Activated naive CD8-positive, alpha-beta T cell treated with anti-CD3 and anti-CD28 coated beads for 36 hours (primary cell): ENCODE results near the gene RPL28. TPM values are rescaled to one million over a fixed set of nuclear protein-coding genes. Genes with fewer than 3 reads are reported as not detected.

ENCODE experiments used
- DNase-seq: peaks from one replicate; pipeline ENCODE4 v3.0.0; 2021
- H3K27ac Mint-ChIP-seq: one replicate; pipeline ENCODE4 v1.8.0; 2022; ENCODE audit warnings: mild to moderate bottlenecking, moderate library complexity, mixed read lengths
- H3K27me3 Mint-ChIP-seq: one replicate; pipeline ENCODE4 v1.8.0; 2022; ENCODE audit warnings: mild to moderate bottlenecking, mixed read lengths
- H3K36me3 Mint-ChIP-seq: one replicate; pipeline ENCODE4 v1.8.0; 2021; ENCODE audit warnings: mild to moderate bottlenecking, mixed read lengths
- H3K4me1 Mint-ChIP-seq: one replicate; pipeline ENCODE4 v1.8.0; 2021; ENCODE audit warnings: mixed read lengths
- H3K4me3 Mint-ChIP-seq: one replicate; pipeline ENCODE4 v1.8.0; 2022; ENCODE audit warnings: mild to moderate bottlenecking, moderate library complexity, mixed read lengths
- H3K9me3 Mint-ChIP-seq: one replicate; pipeline ENCODE4 v1.8.0; 2022; ENCODE audit warnings: mixed read lengths
- total RNA-seq, 2 experiments: library from RNA; stranded (reverse); gene quantifications; one replicate each; pipeline ENCODE4 v1.2.3, GENCODE V29; 2021

Gene RPL28
- total RNA-seq, 2 experiments from 2014 or later, result 2,585 to 2,613 TPM

- Mint-ChIP-seq H3K9me3 (peaks cover 2% of the 10 kb centered on the region), H3K27me3 (peaks cover 32% of the 10 kb centered on the region), H3K36me3 (peaks cover 14% of the 10 kb centered on the region), H3K4me3 (no peak overlapping the region), H3K27ac (no peak overlapping the region), H3K4me1 (peaks cover 11% of the 10 kb centered on the region)
- no peak for DNase-seq
Measured at GRCh38 chr19:55377356-55378131, 8.2 kb upstream of the RPL28 start.

DNA sequence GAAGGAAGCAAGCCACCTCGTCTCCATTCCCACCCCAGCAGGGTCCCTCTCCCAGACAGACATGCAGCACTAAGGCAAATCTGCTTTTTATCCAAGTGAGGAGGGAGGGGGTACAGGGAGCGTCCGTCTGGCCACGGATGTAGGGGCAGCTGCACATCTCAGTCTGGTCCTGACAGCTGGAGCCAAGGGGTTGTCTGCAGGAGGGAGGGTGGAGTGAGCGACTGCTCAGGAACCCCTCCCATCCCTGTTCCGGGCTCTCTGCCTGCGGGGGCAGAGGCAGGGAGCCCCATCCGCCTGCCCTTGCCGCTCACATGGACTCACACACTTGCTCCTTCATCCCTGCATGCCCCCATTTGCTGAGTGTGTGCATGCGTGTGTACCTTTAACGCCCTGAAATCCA is 6.6 kb upstream of the RPL28 start:
- DNase-seq, result no peak
- no peak overlapping the region for H3K4me3 Mint-ChIP-seq
- peaks cover 19% of the 10 kb centered on the region for H3K36me3 Mint-ChIP-seq
- peaks cover 20% of the 10 kb centered on the region for H3K27me3 Mint-ChIP-seq
- H3K9me3 Mint-ChIP-seq, result peaks cover 2% of the 10 kb centered on the region
- H3K27ac Mint-ChIP-seq, result no peak overlapping the region
- peaks cover 14% of the 10 kb centered on the region for H3K4me1 Mint-ChIP-seq

DNA sequence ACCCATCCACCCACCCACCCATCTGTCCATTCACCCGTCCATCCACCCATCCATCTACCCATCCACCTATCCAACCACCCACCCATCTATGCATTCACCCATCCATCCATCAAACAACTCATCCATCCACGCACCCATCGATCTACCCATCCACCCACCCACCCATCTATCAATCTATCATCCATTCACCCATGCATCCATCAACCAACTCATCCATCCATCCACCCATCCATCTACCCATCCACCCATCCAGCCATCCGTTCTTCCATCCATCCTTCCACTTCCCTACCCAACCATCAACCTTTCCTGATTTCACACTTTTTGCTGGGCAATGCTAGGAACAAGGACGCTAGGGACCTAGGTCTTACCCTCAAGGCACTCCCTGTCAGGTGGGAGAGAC is 3.7 kb upstream of the RPL28 start:
- DNase-seq, result no peak
- peaks cover 26% of the 10 kb centered on the region for H3K4me1 Mint-ChIP-seq
- peaks cover 33% of the 10 kb centered on the region for H3K36me3 Mint-ChIP-seq
- H3K9me3 Mint-ChIP-seq, result peaks cover 2% of the 10 kb centered on the region
- peaks cover 7% of the 10 kb centered on the region for H3K27me3 Mint-ChIP-seq
- H3K27ac Mint-ChIP-seq, result peak overlapping the region; percentile 20
- H3K4me3 Mint-ChIP-seq, result peak overlapping the region; percentile 94

DNA sequence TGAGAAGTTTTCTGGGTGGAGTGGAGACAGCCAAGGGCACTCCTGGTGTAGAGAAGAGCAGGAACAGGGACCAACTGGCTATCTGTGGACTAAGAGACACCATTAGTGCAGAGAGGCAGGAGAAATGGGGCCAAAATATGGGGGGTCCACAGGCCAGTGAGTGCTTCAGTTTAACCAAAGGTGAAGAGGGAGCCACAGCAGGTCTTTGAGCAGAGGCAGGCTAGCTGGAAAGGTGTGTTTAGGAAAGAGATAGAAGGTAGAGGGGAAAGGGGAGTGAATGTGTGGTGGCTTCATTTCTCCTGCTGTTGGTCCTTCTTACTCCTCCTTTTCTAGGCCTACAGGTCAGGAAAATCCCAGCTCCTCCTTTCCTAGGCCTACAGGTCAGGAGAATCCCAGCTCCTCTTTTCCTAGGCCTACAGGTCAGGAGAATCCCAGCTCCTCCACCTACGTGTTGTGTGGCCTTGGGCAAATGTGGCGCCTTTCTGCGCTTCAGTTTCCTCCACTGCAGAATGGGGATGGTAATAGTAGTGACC is 3.1 kb upstream of the RPL28 start:
- Mint-ChIP-seq H3K27me3 (peaks cover 7% of the 10 kb centered on the region), H3K27ac (peak overlapping the region; percentile 95), H3K4me3 (peak overlapping the region; percentile 94), H3K36me3 (peaks cover 39% of the 10 kb centered on the region), H3K9me3 (peaks cover 2% of the 10 kb centered on the region), H3K4me1 (peaks cover 26% of the 10 kb centered on the region)
- no peak for DNase-seq

- H3K4me1 Mint-ChIP-seq, result peaks cover 34% of the 10 kb centered on the region
- H3K9me3 Mint-ChIP-seq, result peaks cover 2% of the 10 kb centered on the region
- H3K36me3 Mint-ChIP-seq, result peaks cover 48% of the 10 kb centered on the region
- H3K4me3 Mint-ChIP-seq, result peak overlapping the region; percentile 94
- H3K27me3 Mint-ChIP-seq, result peaks cover 7% of the 10 kb centered on the region
- peak; percentile 73 for DNase-seq
- peak overlapping the region; percentile 95 for H3K27ac Mint-ChIP-seq
Measured at GRCh38 chr19:55383279-55384130, 2.2 kb upstream of the RPL28 start.

GRCh38 chr19:55384131-55384919 is 1.4 kb upstream of the RPL28 start, which contains the start of gene TMEM238:
TMEM238 (minus strand) TSS chr19:55384292; CDS start chr19:55384259, 33 bp downstream.
- H3K36me3 Mint-ChIP-seq, result peaks cover 54% of the 10 kb centered on the region
- H3K9me3 Mint-ChIP-seq, result peaks cover 2% of the 10 kb centered on the region
- H3K27ac Mint-ChIP-seq, result peak within 1 kb of the TSS; percentile 100
- DNase-seq, result peak; percentile 69
- H3K4me1 Mint-ChIP-seq, result peaks cover 39% of the 10 kb centered on the region
- peaks cover 7% of the 10 kb centered on the region for H3K27me3 Mint-ChIP-seq
- peak within 1 kb of the TSS; percentile 100 for H3K4me3 Mint-ChIP-seq

- H3K27ac Mint-ChIP-seq, result peak overlapping the region; percentile 100
- peaks cover 44% of the 10 kb centered on the region for H3K4me1 Mint-ChIP-seq
- peaks cover 60% of the 10 kb centered on the region for H3K36me3 Mint-ChIP-seq
- peak overlapping the region; percentile 100 for H3K4me3 Mint-ChIP-seq
- DNase-seq, result peak; percentile 96
- peaks cover 7% of the 10 kb centered on the region for H3K27me3 Mint-ChIP-seq
- peaks cover 2% of the 10 kb centered on the region for H3K9me3 Mint-ChIP-seq
Measured at GRCh38 chr19:55384920-55385723, 610 bp upstream of the RPL28 start.

- no peak for DNase-seq
- Mint-ChIP-seq H3K4me3 (peak overlapping the region; percentile 100), H3K4me1 (peaks cover 49% of the 10 kb centered on the region), H3K9me3 (peaks cover 2% of the 10 kb centered on the region), H3K36me3 (peaks cover 64% of the 10 kb centered on the region), H3K27ac (peak overlapping the region; percentile 100), H3K27me3 (peaks cover 7% of the 10 kb centered on the region)
Measured at GRCh38 chr19:55386493-55386971, 800 bp downstream of the RPL28 start.

DNA sequence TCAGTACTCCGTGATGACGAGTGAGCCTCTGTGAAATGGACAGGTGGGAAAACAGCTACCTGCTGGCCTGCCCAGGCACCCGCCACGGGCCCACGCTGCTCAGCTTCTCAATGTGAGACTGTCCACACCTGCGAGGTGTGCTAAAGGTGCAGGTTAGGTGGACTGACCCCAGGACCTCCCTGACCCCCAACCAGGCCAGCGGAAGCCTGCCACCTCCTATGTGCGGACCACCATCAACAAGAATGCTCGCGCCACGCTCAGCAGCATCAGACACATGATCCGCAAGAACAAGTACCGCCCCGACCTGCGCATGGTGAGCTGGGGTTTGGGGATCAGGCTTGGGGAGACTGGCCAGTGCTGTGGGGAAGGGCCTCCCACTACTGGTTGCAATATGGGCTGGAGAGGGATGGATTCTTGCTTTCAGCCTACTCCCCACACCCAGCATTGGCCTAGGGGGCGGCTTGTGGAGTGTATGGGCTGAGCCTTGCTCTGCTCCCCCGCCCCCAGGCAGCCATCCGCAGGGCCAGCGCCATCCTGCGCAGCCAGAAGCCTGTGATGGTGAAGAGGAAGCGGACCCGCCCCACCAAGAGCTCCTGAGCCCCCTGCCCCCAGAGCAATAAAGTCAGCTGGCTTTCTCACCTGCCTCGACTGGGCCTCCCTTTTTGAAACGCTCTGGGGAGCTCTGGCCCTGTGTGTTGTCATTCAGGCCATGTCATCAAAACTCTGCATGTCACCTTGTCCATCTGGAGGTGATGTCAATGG is 2.2 kb downstream of the RPL28 start:
- DNase-seq, result no peak
- H3K4me3 Mint-ChIP-seq, result peak overlapping the region; percentile 100
- H3K27ac Mint-ChIP-seq, result peak overlapping the region; percentile 100
- peaks cover 43% of the 10 kb centered on the region for H3K4me1 Mint-ChIP-seq
- peaks cover 51% of the 10 kb centered on the region for H3K36me3 Mint-ChIP-seq
- peaks cover 7% of the 10 kb centered on the region for H3K27me3 Mint-ChIP-seq
- no peaks in the 10 kb centered on the region for H3K9me3 Mint-ChIP-seq

- no peaks in the 10 kb centered on the region for H3K9me3 Mint-ChIP-seq
- peaks cover 38% of the 10 kb centered on the region for H3K4me1 Mint-ChIP-seq
- peak overlapping the region; percentile 44 for H3K27ac Mint-ChIP-seq
- DNase-seq, result no peak
- H3K27me3 Mint-ChIP-seq, result peaks cover 7% of the 10 kb centered on the region
- peaks cover 49% of the 10 kb centered on the region for H3K36me3 Mint-ChIP-seq
- H3K4me3 Mint-ChIP-seq, result peak overlapping the region; percentile 50
Measured at GRCh38 chr19:55389386-55390317, 3.9 kb downstream of the RPL28 start.

- Mint-ChIP-seq H3K27ac (peak overlapping the region; percentile 47), H3K36me3 (peaks cover 49% of the 10 kb centered on the region), H3K4me3 (no peak overlapping the region), H3K4me1 (peaks cover 33% of the 10 kb centered on the region), H3K27me3 (peaks cover 7% of the 10 kb centered on the region), H3K9me3 (no peaks in the 10 kb centered on the region)
- DNase-seq, result no peak
Measured at GRCh38 chr19:55390461-55390880, 4.7 kb downstream of the RPL28 start.

DNA sequence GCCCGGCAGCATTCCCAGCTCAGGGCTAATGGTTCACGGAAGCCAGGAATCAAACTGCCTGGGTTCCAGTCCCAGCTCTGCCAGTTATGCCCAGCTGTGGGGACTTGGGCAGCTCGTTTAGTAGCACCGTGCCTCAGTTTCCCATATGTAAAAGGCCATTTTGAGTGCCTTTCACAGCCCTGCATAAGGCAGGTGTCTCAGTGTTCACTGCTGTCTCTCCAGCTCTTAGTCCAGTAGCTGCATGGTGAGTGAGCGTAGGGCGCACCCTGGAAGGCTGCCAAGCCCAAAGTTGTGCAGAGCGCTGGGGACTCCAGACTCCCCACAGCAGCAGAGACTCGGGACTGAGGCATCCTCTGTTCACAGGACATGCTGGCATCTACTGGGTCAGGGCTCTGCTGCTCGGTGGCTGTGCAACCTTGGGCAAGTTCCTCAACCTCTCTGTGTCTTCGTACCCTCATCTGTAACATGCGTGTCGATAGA is 5.5 kb downstream of the RPL28 start:
- Mint-ChIP-seq H3K9me3 (no peaks in the 10 kb centered on the region), H3K27ac (no peak overlapping the region), H3K27me3 (peaks cover 1% of the 10 kb centered on the region), H3K36me3 (peaks cover 42% of the 10 kb centered on the region), H3K4me3 (no peak overlapping the region), H3K4me1 (peaks cover 31% of the 10 kb centered on the region)
- no peak for DNase-seq
